Measurements from ENCODE around the gene SPSB4. TPM values are rescaled to one million over a fixed set of nuclear protein-coding genes. Genes with fewer than 3 reads are reported as not detected.

The SPSB4 gene
- total RNA-seq, 1 donor from 2014 or later = not detected

DNA sequence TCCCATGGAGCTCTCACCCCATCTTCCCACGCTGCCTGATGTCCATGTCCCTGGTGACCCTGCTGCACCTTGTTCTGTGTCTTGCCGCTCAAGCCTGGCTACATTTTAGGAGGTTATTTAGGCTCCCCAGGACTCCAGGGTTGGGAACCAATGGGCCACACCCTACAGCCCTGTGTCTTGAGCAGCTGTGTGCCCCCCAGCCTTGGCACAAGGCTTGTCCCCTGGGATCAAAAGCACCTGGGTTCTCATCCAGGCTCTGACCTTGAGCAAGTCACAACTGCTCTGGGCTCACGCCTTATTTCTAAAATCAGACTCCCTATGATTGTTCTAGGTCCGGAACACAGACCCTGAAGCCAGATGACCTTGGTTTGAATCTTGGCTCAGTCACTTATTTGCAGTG, 14.1 kb downstream of the SPSB4 start:
- DNase-seq (no peak), ATAC-seq (ENCODE audit: low read depth) (no peak)
- TF ChIP-seq CTCF (IDR thresholded peaks at IDR 0.05) = no peak
- Mint-ChIP-seq H3K27me3 (peaks cover 4% of the 10 kb centered on the region), H3K27ac (no peak overlapping the region), H3K4me1 (no peaks in the 10 kb centered on the region), H3K36me3 (ENCODE audit: low read depth) (no peaks in the 10 kb centered on the region), H3K4me3 (no peak overlapping the region), H3K9me3 (no peaks in the 10 kb centered on the region)
- ChIA-PET POLR2A (no interaction called here), CTCF (no interaction called here)
- intact Hi-C loops (cut with micrococcal nuclease) = no loop called here

GRCh38 chr3:141065841-141066805, 15.0 kb downstream of the SPSB4 start:
- Mint-ChIP-seq H3K4me1 (no peaks in the 10 kb centered on the region), H3K4me3 (no peak overlapping the region), H3K27me3 (peaks cover 4% of the 10 kb centered on the region), H3K36me3 (ENCODE audit: low read depth) (no peaks in the 10 kb centered on the region), H3K27ac (no peak overlapping the region), H3K9me3 (no peaks in the 10 kb centered on the region)
- intact Hi-C loops (cut with micrococcal nuclease) = no loop called here
- TF ChIP-seq CTCF (IDR thresholded peaks at IDR 0.05) = no peak
- POLR2A ChIA-PET = no interaction called here
- DNase-seq = no peak
- CTCF ChIA-PET = no interaction called here
- no peak for ATAC-seq (ENCODE audit: low read depth)

DNA sequence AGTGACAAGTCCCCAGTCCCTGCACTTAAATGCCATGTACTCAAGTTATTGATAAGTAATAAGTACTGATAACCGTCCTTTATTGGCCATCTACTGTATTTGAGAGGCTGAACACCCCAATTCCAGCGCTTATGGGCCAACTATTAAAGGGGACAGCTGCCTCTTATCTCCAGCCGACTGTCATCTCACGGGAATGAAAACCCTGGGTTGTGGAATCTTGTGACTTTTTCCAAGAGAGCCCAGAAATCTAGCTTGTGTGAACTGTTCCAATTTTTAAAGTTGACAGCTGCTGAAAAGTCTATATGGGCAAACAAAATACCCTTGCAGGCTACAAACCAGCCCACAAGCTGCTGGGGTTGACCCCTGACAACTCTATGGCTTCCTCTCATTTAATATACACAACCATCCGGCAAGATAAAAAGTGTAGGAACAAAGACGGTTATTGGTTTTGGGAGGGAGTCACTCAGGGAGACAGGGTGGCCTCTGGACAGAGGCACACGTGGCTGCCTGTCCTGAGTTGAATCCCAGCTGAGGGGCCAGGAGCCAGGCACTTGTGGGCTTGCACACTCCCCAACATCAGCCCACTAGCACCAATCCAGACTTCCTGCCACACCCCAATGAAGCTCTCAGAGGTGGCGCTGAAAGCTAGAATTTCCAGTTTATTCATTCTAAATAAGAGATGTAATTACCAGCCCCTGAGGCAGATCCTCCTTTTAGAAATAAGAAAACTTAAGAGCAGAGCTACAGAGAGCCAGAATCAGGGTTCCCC, 16.2 kb downstream of the SPSB4 start:
- Mint-ChIP-seq H3K27ac (no peak overlapping the region), H3K36me3 (ENCODE audit: low read depth) (no peaks in the 10 kb centered on the region), H3K4me1 (no peaks in the 10 kb centered on the region), H3K27me3 (peaks cover 4% of the 10 kb centered on the region), H3K4me3 (no peak overlapping the region), H3K9me3 (no peaks in the 10 kb centered on the region)
- no peak for TF ChIP-seq CTCF (IDR thresholded peaks at IDR 0.05)
- no peak for DNase-seq
- CTCF ChIA-PET = no interaction called here
- POLR2A ChIA-PET = no interaction called here
- ATAC-seq (ENCODE audit: low read depth) = no peak
- intact Hi-C loops (cut with micrococcal nuclease) = no loop called here

DNA sequence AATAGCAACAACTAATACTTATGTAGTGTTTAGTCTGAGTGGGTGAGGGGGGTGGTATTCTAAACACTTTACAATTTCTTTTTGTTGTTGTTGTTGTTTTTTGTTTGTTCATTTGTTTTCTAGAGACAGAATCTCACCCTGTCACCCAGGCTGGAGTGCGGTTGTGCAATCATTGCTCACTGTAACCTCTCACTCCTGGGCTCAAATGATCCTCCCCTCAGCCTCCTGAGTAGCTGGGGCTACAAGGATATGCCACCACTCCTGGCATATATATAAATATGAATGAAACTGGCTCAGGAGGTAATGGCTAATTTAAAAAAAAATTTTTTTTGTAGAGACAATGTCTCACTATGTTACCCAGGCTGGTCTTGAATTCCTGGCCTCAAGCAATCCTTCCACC, 19.1 kb downstream of the SPSB4 start:
- no peak for DNase-seq
- no peak for ATAC-seq (ENCODE audit: low read depth)
- ChIA-PET CTCF (no interaction called here), POLR2A (no interaction called here)
- Mint-ChIP-seq H3K36me3 (ENCODE audit: low read depth) (no peaks in the 10 kb centered on the region), H3K4me1 (no peaks in the 10 kb centered on the region), H3K4me3 (no peak overlapping the region), H3K27me3 (peaks cover 2% of the 10 kb centered on the region), H3K27ac (no peak overlapping the region), H3K9me3 (no peaks in the 10 kb centered on the region)
- intact Hi-C loops (cut with micrococcal nuclease) = no loop called here
- no peak for TF ChIP-seq CTCF (IDR thresholded peaks at IDR 0.05)

DNA sequence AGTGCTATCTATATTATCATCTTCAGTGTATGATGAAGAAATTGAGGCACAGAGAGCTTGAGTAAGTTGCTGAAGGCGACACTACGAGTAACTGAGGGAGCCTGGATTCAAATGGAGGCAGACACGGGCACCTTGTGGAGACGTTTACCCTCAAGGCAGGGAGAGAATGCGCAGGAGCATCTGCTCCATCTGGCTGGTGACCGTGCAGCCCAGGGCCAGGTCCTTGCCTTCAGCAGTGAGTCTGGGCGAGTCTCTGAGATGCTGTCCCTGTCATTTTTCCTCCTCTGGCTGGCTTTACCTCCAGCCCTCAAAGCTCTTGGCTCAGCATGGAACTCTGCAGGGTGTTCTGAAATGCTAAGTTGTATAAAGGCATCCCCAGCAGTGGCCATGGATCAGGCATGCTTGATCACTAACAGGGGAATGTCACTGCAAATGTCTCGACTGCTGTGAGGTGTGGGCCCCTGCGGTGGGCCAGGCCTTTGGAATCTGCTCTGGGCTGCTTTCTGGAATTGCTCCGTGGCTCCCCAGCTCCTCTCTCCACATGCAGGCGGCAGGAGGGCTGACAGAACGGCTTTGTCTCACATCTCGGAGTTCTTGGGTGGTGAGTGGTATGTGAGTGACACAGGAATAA, 19.7 kb downstream of the SPSB4 start:
- Mint-ChIP-seq H3K27me3 (no peaks in the 10 kb centered on the region), H3K9me3 (no peaks in the 10 kb centered on the region), H3K27ac (no peak overlapping the region), H3K4me1 (no peaks in the 10 kb centered on the region), H3K36me3 (ENCODE audit: low read depth) (no peaks in the 10 kb centered on the region), H3K4me3 (no peak overlapping the region)
- ATAC-seq (ENCODE audit: low read depth) = no peak
- no peak for DNase-seq
- no peak for TF ChIP-seq CTCF (IDR thresholded peaks at IDR 0.05)
- CTCF ChIA-PET = no interaction called here
- POLR2A ChIA-PET = no interaction called here
- intact Hi-C loops (cut with micrococcal nuclease) = no loop called here

Measured in activated B cell treated with CpG ODN at 0.5 μM for 24 hours (primary cell).